K562 (cell line): ENCODE measurements around the gene ANKS1A. TPM values are rescaled to one million over a fixed set of nuclear protein-coding genes. Genes with fewer than 3 reads are reported as not detected.

Experiments
- ATAC-seq: fragments of 200-7000 bp; cut with Tn5 transposase; 3 replicates; pipeline ENCODE4 v1.9.1; 2020; ENCODE audit warnings: moderate library complexity
- BruUV-seq: library from RNA; stranded (reverse); fragments of 400-500 nt; replicated peaks from 2 replicates; lab custom pipeline; 2021; lab: Mats Ljungman, UMichigan
- CTCF ChIA-PET: fragments of 300-600 bp; formaldehyde crosslinking; extraction: SDS; loops from one replicate; lab custom pipeline; 2021; ENCODE audit warnings: low intra/inter-chr PET ratio; lab: Yijun Ruan, JAX
- POLR2A ChIA-PET: fragments of 300-600, 350-650 bp; sonication (Branson Sonifier 250); formaldehyde crosslinking; extraction: SDS; loops from one replicate; lab custom pipeline; 2021; ENCODE audit warnings: antibody characterized with exemption, inconsistent platforms; lab: Yijun Ruan, JAX
- DNase-seq, 4 experiments: peaks; one replicate each; pipeline versions ENCODE4 v3.0.0 to v3.0.0-alpha.2; 2011 to 2018; ENCODE audit warnings: low spot score in 3 of 4, mixed read lengths in 3 of 4; ENCODE audit errors: extremely low read depth in 1 of 4
- FAIRE-seq: peaks from 2 replicates; lab custom pipeline; 2011; peaks lifted over from hg19 to GRCh38; lab: Jason Lieb, UNC
- H2AFZ ChIP-seq: 2 replicates; pipeline ENCODE4 v1.6.0; 2011; ENCODE audit warnings: low read depth, low read length, control low read depth, inconsistent platforms
- H3K27ac ChIP-seq: fragments of 200-600 bp; 3 replicates; pipeline ENCODE4 v1.8.0; 2011; ENCODE audit warnings: low read depth, mild to moderate bottlenecking, control low read depth, inconsistent platforms, low read length, moderate library complexity, mixed read lengths; ENCODE audit errors: extremely low read depth
- H3K27me3 ChIP-seq, 2 experiments: fragments of 300-600 bp in 1 of 2; 2 replicates in 1 of 2; 3 replicates in 1 of 2; pipeline versions ENCODE4 v1.6.0 to v1.8.0; 2011; ENCODE audit warnings: inconsistent platforms in 2 of 2, low read length in 2 of 2, mild to moderate bottlenecking in 1 of 2, mixed read lengths in 1 of 2, moderate library complexity in 1 of 2; ENCODE audit not compliant: control insufficient read depth in 2 of 2, insufficient read depth in 2 of 2
- H3K36me3 ChIP-seq: fragments of 300-600 bp; 3 replicates; pipeline ENCODE4 v1.8.0; 2011; ENCODE audit warnings: mild to moderate bottlenecking, low read length, inconsistent platforms; ENCODE audit not compliant: control insufficient read depth, insufficient read depth
- H3K4me1 ChIP-seq, 2 experiments: fragments of 200-600 bp in 1 of 2; replicated peaks in 1 of 2; 2 replicates in 1 of 2; 3 replicates in 1 of 2; pipeline versions ENCODE4 v1.5.1 to v1.8.0; 2011; ENCODE audit warnings: inconsistent platforms in 2 of 2, low read length in 2 of 2, mild to moderate bottlenecking in 1 of 2, mixed read lengths in 1 of 2, moderate library complexity in 1 of 2; ENCODE audit not compliant: control insufficient read depth in 2 of 2, insufficient read depth in 2 of 2
- H3K4me2 ChIP-seq: 2 replicates; pipeline ENCODE4 v1.6.1; 2011; ENCODE audit warnings: low read length, control low read depth, inconsistent platforms, mixed read lengths; ENCODE audit not compliant: insufficient read depth
- H3K4me3 ChIP-seq: fragments of 200-600 bp; sonication (generic), shearing (Covaris generic); 2 replicates; pipeline ENCODE4 v1.5.1; 2016; ENCODE audit warnings: control low read depth, inconsistent platforms
- H3K79me2 ChIP-seq: fragments of 200-600 bp; 3 replicates; pipeline ENCODE4 v1.8.0; 2011; ENCODE audit warnings: low read length, inconsistent platforms; ENCODE audit not compliant: control insufficient read depth, insufficient read depth
- H3K9ac ChIP-seq, 2 experiments: 2 replicates each; pipeline versions ENCODE4 v1.6.0 to v1.6.1; 2011; ENCODE audit warnings: low read depth in 2 of 2, low read length in 2 of 2, control low read depth in 1 of 2, inconsistent platforms in 1 of 2, mild to moderate bottlenecking in 1 of 2, mixed read lengths in 1 of 2; ENCODE audit not compliant: insufficient read depth in 1 of 2
- H3K9me1 ChIP-seq: one replicate; pipeline ENCODE4 v1.6.0; 2011; ENCODE audit warnings: inconsistent platforms, mild to moderate bottlenecking, low read length, moderate library complexity; ENCODE audit not compliant: control insufficient read depth, insufficient read depth
- H3K9me3 ChIP-seq: replicated peaks from 2 replicates; pipeline ENCODE4 v1.5.1; 2011; ENCODE audit warnings: low read depth, low read length, inconsistent platforms; ENCODE audit not compliant: control insufficient read depth, insufficient read depth
- H4K20me1 ChIP-seq: replicated peaks from 2 replicates; pipeline ENCODE4 v1.6.1; 2011; ENCODE audit warnings: low read length, inconsistent platforms, mixed read lengths; ENCODE audit not compliant: control insufficient read depth, insufficient read depth
- BRF2 ChIP-seq: IDR thresholded peaks from 3 replicates; pipeline ENCODE4 v1.6.1; 2011; ENCODE audit warnings: borderline replicate concordance, mild to moderate bottlenecking; ENCODE audit not compliant: insufficient read length, insufficient read depth
- NFXL1 ChIP-seq: fragments of 450-650 bp; formaldehyde crosslinking; IDR thresholded peaks from 2 replicates; pipeline ENCODE4 v1.4.0; 2021; ENCODE audit warnings: mild to moderate bottlenecking
- PRDM10 ChIP-seq: fragments of 450-650 bp; IDR thresholded peaks from 2 replicates; pipeline ENCODE4 v1.6.1; 2018; ENCODE audit not compliant: partially characterized antibody
- SMAD3 ChIP-seq: fragments of 450-650 bp; formaldehyde crosslinking; conservative IDR thresholded peaks from 2 replicates; pipeline ENCODE4 v1.4.0; 2020; ENCODE audit warnings: mild to moderate bottlenecking
- SP2 ChIP-seq: IDR thresholded peaks from 2 replicates; pipeline ENCODE4 v1.6.1; 2011; ENCODE audit warnings: mild to moderate bottlenecking, low read depth, low read length, moderate library complexity; ENCODE audit not compliant: poor library complexity, severe bottlenecking; ENCODE audit errors: extremely low read depth
- TCF15 ChIP-seq: fragments of 250-450 bp; sonication (Bioruptor Pico); IDR thresholded peaks from 2 replicates; pipeline ENCODE4 v1.8.0; 2022; ENCODE audit warnings: moderate library complexity, mild to moderate bottlenecking, inconsistent platforms
- TRIM28 ChIP-seq: fragments of 450-650 bp; IDR thresholded peaks from 2 replicates; pipeline ENCODE4 v1.6.1; 2017
- WGBS: fragments of 100-300 bp; shearing (Covaris generic); methylation state at CpG from one replicate; pipeline ENCODE4 v1.1.6; 2016; ENCODE audit warnings: low coverage, mixed read lengths; ENCODE audit not compliant: insufficient coverage; ENCODE audit errors: missing lambda C conversion rate; 5-methylcytosine and 5-hydroxymethylcytosine counted together
- in situ Hi-C: fragments of 300-500 bp; cut with MboI; formaldehyde crosslinking; loops from 4 replicates; pipeline ENCODE4 v1.15.0; 2018; ENCODE audit warnings: inconsistent platforms, mixed read lengths
- intact Hi-C: fragments of 100-400 bp; cut with micrococcal nuclease; formaldehyde crosslinking; loops from 2 replicates; pipeline ENCODE4 v1.14.2; 2022
- polyA plus RNA-seq, 8 experiments: library from polyadenylated mRNA; depleted of rRNA in 4 of 8; stranded (reverse) in 5 of 8; unstranded in 3 of 8; fragments of >200 nt; fragmentation: Nextera tagmentation in 2 of 8; fragmentation: Illumina TruSeq in 1 of 8; extraction: Ambion mirVana in 2 of 8; extraction: Trizol in 1 of 8; gene quantifications; 2 replicates each; pipeline versions ENCODE4 v1.2.1 to v1.2.3, GENCODE V29; 2011 to 2014; ENCODE audit warnings: inconsistent platforms in 1 of 8, missing spikeins in 1 of 8
- total RNA-seq, 7 experiments: library from RNA; depleted of rRNA in 6 of 7; stranded (reverse); fragments of >200 nt in 6 of 7; fragmentation: Illumina TruSeq in 2 of 7; extraction: Trizol in 2 of 7; gene quantifications; 2 replicates each; pipeline versions ENCODE4 v1.2.1 to v1.2.3, GENCODE V29; 2011 to 2021; ENCODE audit warnings: low replicate concordance in 1 of 7

The ANKS1A gene
- total and polyA plus RNA-seq, 9 of the 15 experiments (the other 6 are each of a cell fraction or from before 2014, with no cell fraction given) = 1.1 to 13.8 (median 5.3) TPM

GRCh38 chr6:34986845-34987246 lies 97.8 kb downstream of the ANKS1A start (continued):
- TF ChIP-seq BRF2 (no peak), TRIM28 (no peak), SMAD3 (CRISPR knock-in tag) (no peak), NFXL1 (no peak), SP2 (no peak)

GRCh38 chr6:34987506-34987905 lies 98.5 kb downstream of the ANKS1A start:
- no peak for ATAC-seq
- intact Hi-C loops (loop anchor here (2.0 to 10.0 kb wide), 3 partner anchors 217 to 823 kb away; no protein-coding TSS in a partner anchor), in situ Hi-C loops (loop anchor here (5.0 kb wide), 1 partner anchor 255 kb away; no protein-coding TSS in a partner anchor)
- ChIA-PET POLR2A (interaction anchor here (0.9 to 1.5 kb wide), 5 partner anchors 8 to 253 kb away, joined by 3 to 5 read pairs (median 4); no protein-coding TSS in a partner anchor), CTCF (interaction anchor here (1.1 to 2.4 kb wide), 5 partner anchors 118 to 254 kb away, joined by 3 to 17 read pairs (median 13); no protein-coding TSS in a partner anchor)
- no peak overlapping the region for H3K9ac ChIP-seq
- FAIRE-seq = no peak
- H3K9me1 ChIP-seq = no peaks in the 10 kb centered on the region
- no TSS peak for BruUV-seq
- no peak overlapping the region for H3K4me3 ChIP-seq
- no peak overlapping the region for H2AFZ ChIP-seq
- no peak overlapping the region for H3K4me2 ChIP-seq
- H3K9me3 ChIP-seq = no peaks in the 10 kb centered on the region
- H3K27me3 ChIP-seq = no peaks in the 10 kb centered on the region
- H4K20me1 ChIP-seq = no peaks in the 10 kb centered on the region
- TF ChIP-seq PRDM10 (no peak), TCF15 (CRISPR knock-in tag) (no peak)
- 89% methylated on average over 5 of the region's 5 CpGs for WGBS
- peaks cover 3 to 6% of the 10 kb centered on the region in 2 experiments; a peak in 3 of 5 replicates for H3K4me1 ChIP-seq
- H3K36me3 ChIP-seq = peaks cover 70% of the 10 kb centered on the region; the same call in 2 of the 3 replicates
- H3K79me2 ChIP-seq = no peaks in the 10 kb centered on the region
- H3K27ac ChIP-seq = no peak overlapping the region
- no peak for DNase-seq
